HG02571 (cell line): ENCODE data around the gene SBF2.

Experiments used
- ATAC-seq: cut with Tn5 transposase; IDR thresholded peaks from one replicate; pipeline ENCODE4 v1.9.1; 2021; ENCODE audit warnings: mild to moderate bottlenecking, moderate library complexity; ENCODE audit not compliant: unreplicated experiment

The SBF2 gene

GRCh38 chr11:9736365-9736764, 557.7 kb downstream of the SBF2 start:
- ATAC-seq = no peak

- no peak for ATAC-seq
Measured at GRCh38 chr11:9735919-9736318, 558.1 kb downstream of the SBF2 start.

- no peak for ATAC-seq
Measured at GRCh38 chr11:9735236-9735635, 558.8 kb downstream of the SBF2 start.

GRCh38 chr11:9733212-9733611, 560.8 kb downstream of the SBF2 start:
- no peak for ATAC-seq

GRCh38 chr11:9732453-9732852, 561.6 kb downstream of the SBF2 start:
- no peak for ATAC-seq

GRCh38 chr11:9731256-9731655, 562.8 kb downstream of the SBF2 start:
- ATAC-seq = no peak
